GM19463 (cell line): ENCODE results near the gene ATXN10.

Experiments
- ATAC-seq: cut with Tn5 transposase; IDR thresholded peaks from one replicate; pipeline ENCODE4 v1.9.1; 2021; ENCODE audit warnings: mild to moderate bottlenecking, moderate library complexity; ENCODE audit not compliant: unreplicated experiment

The ATXN10 gene

DNA sequence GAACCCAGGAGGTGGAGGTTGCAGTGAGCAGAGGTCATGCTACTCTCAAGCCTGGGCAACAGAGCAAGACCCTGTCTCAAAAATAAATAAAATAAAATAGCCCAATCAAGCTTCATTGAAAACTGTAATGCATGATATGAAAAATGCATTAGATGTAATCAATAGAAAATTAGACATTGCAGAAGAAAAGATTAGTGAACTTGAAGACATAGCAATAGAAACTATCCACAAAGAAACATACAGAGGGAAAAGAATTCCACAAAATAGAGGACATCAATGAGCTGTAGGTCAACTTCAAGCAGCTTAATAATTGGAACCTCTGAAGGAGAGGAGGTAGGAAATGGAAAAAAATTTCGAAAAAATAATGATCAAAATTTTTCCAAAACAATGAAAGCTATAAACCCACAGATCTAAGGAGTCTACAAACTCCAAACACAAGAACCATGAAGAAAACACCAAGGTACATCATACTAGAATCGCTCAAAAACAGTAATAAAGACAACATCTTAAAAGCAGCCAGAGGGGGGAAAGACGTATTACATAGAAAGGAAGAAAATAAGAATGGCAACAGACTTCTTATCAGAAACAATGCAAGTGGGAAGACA, 201.1 kb downstream of the ATXN10 start:
- ATAC-seq, result no peak

DNA sequence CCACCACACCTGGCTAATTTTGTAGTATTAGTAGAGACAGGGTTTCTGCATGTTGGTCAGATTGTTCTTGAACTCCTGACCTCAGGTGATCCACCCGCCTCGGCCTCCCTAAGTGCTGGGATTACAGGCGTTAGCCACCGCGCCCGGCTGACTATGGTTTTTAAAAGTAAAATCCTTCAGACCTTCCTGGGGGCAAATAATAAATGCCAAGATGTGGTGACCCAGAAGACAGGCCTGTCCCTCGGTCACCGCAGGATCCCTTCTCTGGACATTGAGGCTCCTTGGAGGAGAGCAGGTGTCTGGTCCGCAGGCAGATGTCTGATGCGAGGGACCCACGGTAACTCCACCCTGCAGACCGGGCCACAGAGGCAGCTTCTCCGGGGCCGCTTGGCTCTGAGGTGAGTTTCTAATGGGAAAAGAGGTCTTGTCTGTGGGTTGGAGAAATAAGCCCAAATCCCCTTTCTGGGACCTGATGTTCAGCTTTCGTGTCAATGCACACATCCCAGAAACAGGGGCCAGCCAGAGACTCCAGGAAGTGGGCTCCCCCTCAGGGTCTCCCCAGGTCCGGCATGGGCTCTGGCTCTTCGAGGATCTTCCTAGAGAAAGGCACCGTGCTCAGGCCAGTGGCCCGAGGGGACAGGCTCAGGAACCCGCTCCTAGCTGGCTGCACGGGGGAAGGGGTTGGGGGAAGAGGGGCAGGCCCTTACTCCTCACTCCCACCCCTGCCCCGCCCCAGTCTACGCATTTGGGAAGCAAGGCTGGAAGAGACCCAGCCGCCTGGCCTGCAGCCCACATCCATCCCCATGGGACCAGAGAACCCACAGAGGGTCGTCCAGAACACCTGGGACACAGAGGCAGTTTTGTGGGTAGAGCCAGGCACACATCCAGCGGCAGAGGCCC, 204.8 kb downstream of the ATXN10 start:
- no peak for ATAC-seq

DNA sequence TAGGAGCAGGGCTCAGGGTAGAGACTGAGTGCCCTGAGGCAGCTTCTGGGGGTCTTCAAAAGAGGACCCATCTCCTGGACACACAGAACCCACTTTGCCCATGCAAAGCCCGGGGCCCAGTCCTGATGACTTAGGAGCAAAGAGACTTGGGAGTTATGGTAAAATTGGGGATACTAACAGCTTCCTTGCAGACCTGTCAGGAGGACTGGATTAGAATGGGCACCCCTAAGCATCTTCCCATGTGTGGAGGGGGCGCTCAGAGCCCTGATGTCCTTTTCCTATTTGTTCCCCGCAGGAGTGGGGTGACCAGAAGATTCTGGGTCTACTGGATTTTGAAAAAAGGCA, 205.4 kb downstream of the ATXN10 start:
- no peak for ATAC-seq

DNA sequence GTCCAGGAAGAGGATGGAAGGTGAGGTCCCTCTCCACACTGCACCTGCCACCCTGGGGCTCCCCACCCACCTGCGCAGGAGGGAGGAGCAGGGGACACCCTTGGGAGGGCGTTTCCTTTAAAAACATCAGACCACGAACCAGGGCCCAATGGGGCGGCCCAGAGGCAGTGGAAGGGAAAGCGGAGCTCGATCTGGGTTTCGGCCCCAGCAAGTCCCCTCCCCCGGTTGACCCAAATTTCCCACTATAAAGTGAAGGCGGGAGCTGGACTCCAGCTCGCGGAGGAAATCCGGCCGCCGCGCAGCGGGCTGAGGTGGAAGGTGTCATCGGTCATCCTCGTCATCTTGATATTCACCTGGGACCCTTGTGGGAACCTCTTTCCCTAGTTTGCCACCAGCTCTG, 206.0 kb downstream of the ATXN10 start:
- no peak for ATAC-seq

DNA sequence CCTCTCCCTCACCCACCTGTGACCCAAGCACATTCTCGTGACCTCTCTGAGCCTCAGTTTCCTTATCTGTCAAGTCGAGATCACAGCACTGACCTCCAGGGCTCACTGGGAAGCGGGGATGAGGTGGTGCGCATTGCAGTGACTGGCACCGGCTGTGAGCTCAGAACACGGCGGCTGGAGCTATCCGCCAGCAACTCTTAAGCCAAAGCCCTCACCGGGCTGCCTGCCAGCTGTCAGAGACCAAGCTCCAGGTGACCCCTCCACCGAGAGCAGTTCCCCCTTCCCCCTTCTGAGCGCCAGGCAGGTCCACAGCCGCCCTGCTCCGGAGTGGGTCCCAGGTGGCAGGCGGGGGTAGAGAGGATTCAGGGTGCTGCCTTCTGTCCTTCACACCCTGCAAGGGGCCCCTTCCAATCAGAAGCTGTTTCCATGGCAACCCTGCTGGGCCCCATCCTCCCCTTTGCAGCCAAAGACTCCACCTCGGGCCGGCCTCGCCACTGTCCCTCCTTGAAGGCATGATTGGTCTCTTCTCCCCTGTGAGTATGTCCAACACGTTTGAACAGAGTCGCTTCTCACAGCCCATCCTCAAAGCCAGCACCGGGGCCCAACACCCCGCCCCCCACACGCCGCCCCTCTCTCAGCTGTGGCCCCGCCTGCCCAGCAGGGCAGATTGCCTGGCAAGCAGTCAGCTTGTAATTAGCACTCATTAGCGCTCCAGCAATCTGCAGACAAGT, 206.6 kb downstream of the ATXN10 start:
- ATAC-seq, result no peak

DNA sequence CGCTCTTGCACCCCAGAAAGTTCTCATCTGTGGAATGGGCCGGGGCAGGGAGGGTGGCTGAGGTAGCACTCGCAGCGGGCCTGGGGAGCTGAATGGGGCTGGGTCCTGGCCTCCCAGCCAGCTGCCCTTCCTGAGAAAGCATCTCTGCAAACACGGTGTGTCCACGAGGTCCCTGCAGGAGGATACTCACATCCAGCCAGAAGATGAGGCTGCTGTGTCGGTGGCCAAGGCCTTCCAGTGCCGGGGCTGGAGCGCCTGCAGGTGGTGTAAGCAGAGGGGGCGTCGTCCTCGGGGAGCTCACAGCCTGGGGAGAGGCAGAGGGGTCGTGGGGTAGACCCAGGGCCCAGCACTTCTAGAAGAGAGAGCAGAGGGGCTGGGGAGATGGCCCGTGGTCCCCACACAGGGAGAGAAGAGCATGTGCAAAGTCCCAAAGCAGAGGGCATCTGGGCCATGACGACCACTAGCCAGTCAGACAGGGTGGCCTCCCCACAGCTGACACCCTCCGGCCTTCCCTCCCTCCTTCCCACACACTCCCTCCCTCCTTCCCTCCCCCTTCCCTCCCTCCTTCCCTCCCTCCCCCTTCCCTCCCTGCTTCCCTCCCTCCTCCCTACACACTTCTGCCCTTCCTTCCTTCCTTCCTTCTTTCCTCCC, 207.4 kb downstream of the ATXN10 start:
- ATAC-seq, result no peak

- no peak for ATAC-seq
Observed at GRCh38 chr22:45879552-45879949, 207.9 kb downstream of the ATXN10 start.

DNA sequence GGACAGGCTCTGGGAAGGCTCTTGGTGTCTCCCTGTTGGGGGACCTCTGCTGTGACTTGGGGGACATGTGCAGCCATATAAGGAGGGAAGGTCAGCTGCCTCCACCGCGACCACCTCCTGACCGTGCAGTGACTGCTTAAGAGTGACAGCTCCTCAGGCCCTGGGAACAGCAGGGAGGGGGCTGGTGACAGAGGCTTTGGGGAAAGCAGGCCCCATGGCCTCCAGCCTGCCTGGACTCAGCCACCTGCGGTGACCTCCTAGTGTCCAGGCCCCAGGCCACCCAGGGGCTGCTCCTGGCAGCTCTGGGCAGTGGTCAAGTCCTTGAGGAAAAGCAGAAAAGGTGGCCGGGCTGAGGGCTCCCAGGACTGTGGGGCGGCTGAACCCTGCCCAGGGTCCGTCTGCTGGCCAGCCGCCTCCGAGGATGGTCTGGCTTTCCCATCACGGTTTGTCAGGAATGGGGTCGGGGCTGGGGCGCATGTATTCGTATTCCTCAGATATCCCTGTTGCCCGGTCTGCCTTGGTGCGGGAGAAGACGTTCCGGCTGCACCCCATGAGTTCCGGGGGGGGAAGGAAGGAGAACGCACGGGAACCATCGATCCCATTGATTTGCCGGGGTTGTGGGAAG, 208.6 kb downstream of the ATXN10 start:
- no peak for ATAC-seq

DNA sequence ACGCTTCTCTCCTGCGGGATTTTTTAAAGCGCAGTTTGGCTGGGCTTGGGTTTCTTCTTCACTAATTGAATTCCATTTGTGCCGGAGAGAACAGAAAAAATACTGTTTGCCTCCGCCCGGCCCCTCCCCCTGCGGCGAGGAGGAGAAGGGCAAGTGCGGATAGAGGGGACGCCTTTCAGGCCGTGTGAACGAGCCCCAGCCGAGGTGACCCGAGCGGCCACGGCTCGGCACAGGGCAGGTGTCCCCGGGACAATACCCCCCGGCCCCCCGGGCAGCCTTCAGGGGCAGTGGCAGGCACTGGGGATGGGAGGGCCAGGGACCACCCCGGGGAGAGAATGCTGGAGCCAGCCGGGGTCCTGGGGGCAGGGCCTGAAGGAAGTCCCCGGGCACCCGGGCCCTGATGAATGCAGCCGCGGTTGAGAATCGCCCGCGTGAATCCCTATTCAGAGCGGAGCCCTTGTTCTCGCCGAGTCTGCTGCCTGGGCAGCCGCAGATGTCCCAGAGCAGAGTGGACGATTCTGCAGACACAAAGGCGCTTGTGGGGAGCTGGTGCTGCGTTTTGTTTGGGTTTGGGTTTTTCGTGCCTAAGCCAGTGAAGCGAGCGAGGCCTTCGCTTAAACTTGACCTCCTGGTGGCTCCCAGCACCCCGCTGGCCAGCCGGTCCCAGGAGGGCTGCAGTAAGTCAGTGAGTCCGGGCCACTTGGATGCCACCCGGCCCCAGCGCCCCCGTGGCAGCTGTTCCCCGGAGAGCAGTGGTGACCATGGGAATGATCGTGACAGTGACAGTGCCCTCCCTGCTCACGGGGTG, 209.3 kb downstream of the ATXN10 start:
- no peak for ATAC-seq

DNA sequence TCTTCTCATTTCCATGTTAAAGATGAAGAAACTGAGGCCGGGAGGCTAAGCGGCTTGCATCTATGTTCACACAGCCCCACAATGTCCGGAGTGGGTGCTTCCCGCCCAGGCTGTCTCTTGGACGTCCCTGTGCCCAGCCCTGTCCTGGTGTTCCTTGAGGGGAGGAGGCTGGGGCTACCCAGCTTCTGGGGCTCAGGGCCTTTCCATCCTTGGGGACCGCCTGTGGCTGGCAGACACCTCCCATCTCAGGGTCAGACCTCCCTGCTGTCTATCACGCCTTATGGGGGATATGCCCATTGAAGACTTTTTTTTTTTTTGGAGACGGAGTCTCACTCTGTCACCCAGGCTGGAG, 209.9 kb downstream of the ATXN10 start:
- no peak for ATAC-seq

GRCh38 chr22:45882881-45883810, 211.5 kb downstream of the ATXN10 start:
- no peak for ATAC-seq

GRCh38 chr22:45883811-45884170, 212.2 kb downstream of the ATXN10 start:
- ATAC-seq, result no peak

GRCh38 chr22:45884201-45885062, 212.8 kb downstream of the ATXN10 start:
- no peak for ATAC-seq

DNA sequence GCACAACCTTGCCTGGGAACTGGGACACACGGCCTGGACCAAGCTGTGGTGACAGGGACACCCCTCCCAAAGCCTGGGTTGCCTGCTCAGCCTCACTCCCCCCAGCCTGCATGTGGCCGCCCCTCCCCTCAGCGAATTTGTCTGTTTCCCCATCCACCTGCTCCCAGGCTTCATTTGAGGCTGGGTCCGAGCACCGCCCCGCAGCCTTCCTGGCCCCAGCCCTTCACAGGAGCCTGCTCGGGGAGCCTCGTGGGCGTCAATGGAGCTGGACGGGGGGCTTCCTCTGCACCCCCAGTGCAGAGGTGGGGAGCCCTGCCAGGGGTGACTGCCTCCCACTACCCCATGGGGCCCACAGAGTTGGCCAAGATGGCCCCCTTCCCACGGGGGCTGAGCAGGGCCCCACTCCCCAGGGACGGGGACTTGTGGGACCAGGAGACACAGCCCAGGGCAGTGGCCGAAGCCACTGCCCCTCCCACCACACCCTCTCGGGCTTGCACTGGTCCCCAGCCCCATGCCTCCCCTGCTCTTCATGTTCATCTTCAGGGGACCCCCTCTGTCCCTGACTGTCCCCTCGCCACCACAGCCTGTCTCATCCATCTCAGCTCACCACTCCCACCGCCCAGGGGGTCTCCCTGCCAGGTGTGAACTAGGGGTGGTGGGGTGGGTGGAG, 213.7 kb downstream of the ATXN10 start:
- no peak for ATAC-seq

DNA sequence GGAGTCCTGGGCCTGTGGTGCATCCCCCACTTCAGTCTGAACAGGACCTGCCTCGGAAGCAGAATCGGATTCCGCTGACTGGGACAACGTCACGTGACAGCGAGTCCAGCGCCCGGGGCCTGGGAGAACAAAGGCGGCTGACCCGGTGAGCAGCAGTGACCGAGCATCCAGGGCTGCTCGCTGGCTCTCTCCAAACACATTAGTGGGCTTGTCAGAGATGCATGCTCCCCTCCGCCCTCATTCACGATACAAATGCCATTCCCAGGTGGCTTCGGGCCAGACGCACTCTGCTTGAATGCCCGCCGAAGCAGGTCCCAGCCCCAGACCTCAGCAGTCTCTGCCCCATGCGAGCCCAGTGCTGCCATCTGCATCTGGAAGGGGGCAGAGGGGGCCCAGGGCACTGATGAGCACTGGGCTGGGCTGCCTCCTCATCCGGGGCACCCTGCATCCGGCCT, 214.3 kb downstream of the ATXN10 start:
- ATAC-seq, result no peak

DNA sequence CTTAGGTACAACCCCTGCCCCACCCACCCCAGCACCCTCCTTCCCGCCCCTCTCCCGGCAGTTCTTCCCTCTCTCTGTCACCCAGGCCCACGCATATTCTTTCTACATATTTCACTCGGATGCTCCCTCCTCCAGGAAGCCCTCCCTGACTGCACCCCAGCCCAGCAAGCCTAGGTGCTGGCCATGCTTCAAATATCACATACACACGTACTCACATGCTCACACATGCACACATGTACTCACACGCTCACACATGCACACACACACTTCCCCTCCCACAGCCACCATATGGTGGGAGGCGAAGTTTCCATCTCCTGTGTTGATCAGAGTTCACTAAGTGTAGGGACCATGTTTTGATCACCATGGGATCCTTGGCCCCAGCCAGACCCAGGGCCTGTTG, 214.9 kb downstream of the ATXN10 start:
- ATAC-seq, result no peak
